H1 (cell line): Measurements from ENCODE around the gene OR8G5. TPM values are rescaled to one million over a fixed set of nuclear protein-coding genes. Genes with fewer than 3 reads are reported as not detected.
A peak's percentile ranks its signal among the peaks of the same experiment; 100 is the strongest.

Source experiments
- CTCF ChIA-PET: fragments of 300-600 bp; sonication (Branson Sonifier 250); formaldehyde crosslinking; loops from one replicate; lab custom pipeline; 2021; ENCODE audit not compliant: partially characterized antibody; lab: Charles Lee
- POLR2A ChIA-PET: fragments of 300-600 bp; sonication (Branson Sonifier 250); formaldehyde crosslinking; loops from one replicate; lab custom pipeline; 2021; ENCODE audit warnings: inconsistent platforms; ENCODE audit not compliant: partially characterized antibody; lab: Charles Lee
- DNase-seq, 2 experiments: peaks; one replicate each; pipeline versions ENCODE4 v3.0.0 to v3.0.0-alpha.2; 2010 to 2022; ENCODE audit warnings: low spot score in 2 of 2, low read depth in 1 of 2, mixed read lengths in 1 of 2
- FAIRE-seq: peaks from 2 replicates; lab custom pipeline; 2011; peaks lifted over from hg19 to GRCh38; lab: Jason Lieb, UNC
- H2AFZ ChIP-seq: 2 replicates; pipeline ENCODE4 v1.8.1; 2012; ENCODE audit warnings: low read length, inconsistent platforms
- H2AK5ac ChIP-seq: 2 replicates; pipeline ENCODE4 v1.6.1; 2013; ENCODE audit warnings: low read depth, low read length
- H2BK120ac ChIP-seq: replicated peaks from 2 replicates; pipeline ENCODE3; 2013; ENCODE audit warnings: low read depth, low read length, inconsistent platforms
- H2BK12ac ChIP-seq: 2 replicates; pipeline ENCODE4 v1.6.1; 2013; ENCODE audit warnings: low read depth, low read length
- H2BK15ac ChIP-seq: 2 replicates; pipeline ENCODE4 v1.6.1; 2013; ENCODE audit warnings: low read length
- H2BK20ac ChIP-seq: 2 replicates; pipeline ENCODE4 v1.6.1; 2013; ENCODE audit warnings: low read length
- H2BK5ac ChIP-seq: 2 replicates; pipeline ENCODE4 v1.6.1; 2013; ENCODE audit warnings: low read depth, low read length
- H3K14ac ChIP-seq: 2 replicates; pipeline ENCODE4 v1.6.1; 2013; ENCODE audit warnings: inconsistent platforms; ENCODE audit not compliant: insufficient read length
- H3K18ac ChIP-seq: 2 replicates; pipeline ENCODE4 v1.6.1; 2013; ENCODE audit warnings: low read length; ENCODE audit errors: extremely low read depth
- H3K23ac ChIP-seq: 2 replicates; pipeline ENCODE4 v1.6.1; 2013; ENCODE audit warnings: inconsistent platforms; ENCODE audit not compliant: insufficient read length
- H3K23me2 ChIP-seq: 2 replicates; pipeline ENCODE4 v1.6.1; 2013; ENCODE audit warnings: low read depth, low read length
- H3K27ac ChIP-seq: 2 replicates; pipeline ENCODE4 v1.6.1; 2011; ENCODE audit warnings: low read depth, low read length, inconsistent platforms
- H3K27me3 ChIP-seq, 4 experiments: replicated peaks in 1 of 4; 1 replicate in 1 of 4; 2 replicates in 3 of 4; pipeline versions ENCODE4 v1.6.1 to v1.8.1; 2011 to 2013; ENCODE audit warnings: low read length in 3 of 4, mild to moderate bottlenecking in 3 of 4, inconsistent platforms in 2 of 4, mixed read lengths in 2 of 4, moderate library complexity in 1 of 4; ENCODE audit not compliant: control insufficient read depth in 3 of 4, insufficient read depth in 3 of 4; ENCODE audit errors: extremely low read depth in 1 of 4
- H3K36me3 ChIP-seq, 4 experiments: 2 replicates each; pipeline versions ENCODE4 v1.6.1 to v1.8.1; 2011 to 2013; ENCODE audit warnings: mild to moderate bottlenecking in 4 of 4, low read length in 3 of 4, moderate library complexity in 2 of 4, control low read depth in 1 of 4, inconsistent platforms in 1 of 4; ENCODE audit not compliant: insufficient read depth in 4 of 4, control insufficient read depth in 2 of 4
- H3K4ac ChIP-seq: replicated peaks from 2 replicates; pipeline ENCODE3; 2013; ENCODE audit warnings: low read length, low read depth, mixed read lengths, inconsistent platforms; ENCODE audit not compliant: insufficient read length
- H3K4me1 ChIP-seq, 4 experiments: replicated peaks in 1 of 4; 1 replicate in 1 of 4; 2 replicates in 3 of 4; pipeline versions ENCODE4 v1.6.1 to v1.8.1; 2011 to 2013; ENCODE audit warnings: low read length in 3 of 4, inconsistent platforms in 2 of 4, mixed read lengths in 1 of 4; ENCODE audit not compliant: insufficient read depth in 4 of 4, control insufficient read depth in 3 of 4
- H3K4me2 ChIP-seq, 2 experiments: 2 replicates each; pipeline versions ENCODE4 v1.6.1 to v1.8.1; 2011 to 2013; ENCODE audit warnings: low read depth in 2 of 2, low read length in 2 of 2, control low read depth in 1 of 2, inconsistent platforms in 1 of 2, mild to moderate bottlenecking in 1 of 2; ENCODE audit not compliant: insufficient read depth in 1 of 2
- H3K4me3 ChIP-seq, 4 experiments: fragments of 200-600, 300-600 bp in 1 of 4; sonication (generic), shearing (Covaris generic), sonication (Bioruptor Twin) in 1 of 4; 2 replicates each; pipeline versions ENCODE4 v1.5.1 to v1.8.1; 2011 to 2016; ENCODE audit warnings: low read length in 4 of 4, low read depth in 3 of 4, control low read depth in 2 of 4, inconsistent platforms in 2 of 4, mild to moderate bottlenecking in 2 of 4, mixed read lengths in 1 of 4, moderate library complexity in 1 of 4; ENCODE audit not compliant: insufficient read depth in 2 of 4; ENCODE audit errors: extremely low read depth in 1 of 4
- H3K56ac ChIP-seq: replicated peaks from 2 replicates; pipeline ENCODE3; 2013; ENCODE audit warnings: low read depth, mild to moderate bottlenecking, mixed read lengths, low read length, inconsistent platforms; ENCODE audit not compliant: insufficient read length
- H3K79me1 ChIP-seq: 2 replicates; pipeline ENCODE4 v1.6.1; 2013; ENCODE audit warnings: low read depth, low read length, control low read depth
- H3K79me2 ChIP-seq, 2 experiments: 2 replicates each; pipeline versions ENCODE4 v1.6.1 to v1.8.1; 2012 to 2013; ENCODE audit warnings: low read length in 2 of 2, mild to moderate bottlenecking in 2 of 2, inconsistent platforms in 1 of 2; ENCODE audit not compliant: insufficient read depth in 2 of 2, control insufficient read depth in 1 of 2
- H3K9ac ChIP-seq, 4 experiments: replicated peaks in 1 of 4; 1 replicate in 1 of 4; 2 replicates in 3 of 4; pipeline versions ENCODE4 v1.6.1 to v1.8.1; 2011 to 2013; ENCODE audit warnings: low read depth in 3 of 4, low read length in 3 of 4, control low read depth in 2 of 4, mild to moderate bottlenecking in 2 of 4, moderate library complexity in 2 of 4, inconsistent platforms in 1 of 4; ENCODE audit errors: extremely low read depth in 1 of 4
- H3K9me3 ChIP-seq, 2 experiments: 2 replicates each; pipeline versions ENCODE4 v1.6.1 to v1.8.1; 2012 to 2013; ENCODE audit warnings: mild to moderate bottlenecking in 2 of 2, moderate library complexity in 2 of 2, control low read depth in 1 of 2, inconsistent platforms in 1 of 2, low read depth in 1 of 2, low read length in 1 of 2, mixed read lengths in 1 of 2; ENCODE audit not compliant: insufficient read depth in 2 of 2
- H4K20me1 ChIP-seq, 2 experiments: replicated peaks in 1 of 2; 2 replicates each; pipeline versions ENCODE3 to v1.8.1; 2011 to 2013; ENCODE audit warnings: inconsistent platforms in 2 of 2, low read length in 2 of 2, mild to moderate bottlenecking in 1 of 2; ENCODE audit not compliant: insufficient read depth in 2 of 2, control insufficient read depth in 1 of 2
- H4K5ac ChIP-seq: 2 replicates; pipeline ENCODE4 v1.6.1; 2013; ENCODE audit warnings: low read length, low read depth, mixed read lengths, inconsistent platforms; ENCODE audit not compliant: insufficient read length
- H4K8ac ChIP-seq: 2 replicates; pipeline ENCODE4 v1.8.0; 2013; ENCODE audit warnings: mild to moderate bottlenecking, moderate library complexity, low read length, inconsistent platforms; ENCODE audit not compliant: insufficient read depth; ENCODE audit errors: extremely low read depth
- H4K91ac ChIP-seq: replicated peaks from 2 replicates; pipeline ENCODE3; 2013; ENCODE audit warnings: low read length, mixed read lengths, inconsistent platforms; ENCODE audit not compliant: insufficient read length
- EGR1 ChIP-seq: IDR thresholded peaks from 2 replicates; pipeline ENCODE4 v1.6.1; 2011; ENCODE audit warnings: low read depth, low read length, borderline replicate concordance
- RAD21 ChIP-seq, 2 experiments: IDR thresholded peaks in 1 of 2; conservative IDR thresholded peaks in 1 of 2; 2 replicates each; pipeline ENCODE4 v1.6.1; 2011; ENCODE audit warnings: low read depth in 2 of 2, low read length in 2 of 2, improper control_type of control experiment in 1 of 2, inconsistent platforms in 1 of 2, mild to moderate bottlenecking in 1 of 2, moderate library complexity in 1 of 2
- TAF7 ChIP-seq: optimal IDR thresholded peaks from 2 replicates; pipeline ENCODE3; 2011; ENCODE audit warnings: low read depth, mild to moderate bottlenecking, inconsistent platforms, low read length, moderate library complexity, borderline replicate concordance
- WGBS, 2 experiments: shearing (Covaris generic) in 1 of 2; methylation state at CpG; one replicate each; pipeline versions ENCODE4 v1.1.6 to v1.1.7; 2013 to 2015; ENCODE audit warnings: low lambda C conversion rate in 2 of 2, mixed read lengths in 2 of 2, inconsistent platforms in 1 of 2, low coverage in 1 of 2, missing lambda C conversion rate in 1 of 2; ENCODE audit not compliant: insufficient replicate concordance in 2 of 2, insufficient coverage in 1 of 2, insufficient read length in 1 of 2; ENCODE audit errors: extremely low coverage in 1 of 2, missing lambda C conversion rate in 1 of 2; 5-methylcytosine and 5-hydroxymethylcytosine counted together
- polyA plus RNA-seq, 7 experiments: library from polyadenylated mRNA; depleted of rRNA in 3 of 7; stranded (reverse) in 5 of 7; unstranded in 2 of 7; fragments of >200 nt in 5 of 7; fragments of 200-250 nt in 2 of 7; gene quantifications; 1 replicate in 5 of 7; 2 replicates in 1 of 7; 4 replicates in 1 of 7; pipeline versions ENCODE4 v1.2.1 to v1.2.3, GENCODE V29; 2011 to 2013; ENCODE audit warnings: missing spikeins in 2 of 7, mixed read lengths in 2 of 7
- total RNA-seq: library from RNA; stranded (reverse); fragmentation: NEBNext Ultra II Directional; extraction: Animal tissue kit (Norgen Biotek cat#: 25700); gene quantifications from 2 replicates; pipeline ENCODE4 v1.2.1, GENCODE V29; 2021
- TF ChIP-seq, protein P1 (sequence below), 3 experiments: IDR thresholded peaks; 1 replicate in 2 of 3; 2 replicates in 1 of 3; pipeline versions ENCODE4 v1.5.1 to v1.6.1; 2011; ENCODE audit warnings: low read length in 3 of 3, mild to moderate bottlenecking in 3 of 3, inconsistent platforms in 2 of 3, low read depth in 1 of 3, moderate library complexity in 1 of 3; ENCODE audit not compliant: insufficient read depth in 1 of 3; ENCODE audit errors: control extremely low read depth in 1 of 3

OR8G5 gene
- total and polyA plus RNA-seq, 2 of the 8 experiments (the other 6 are each of a cell fraction or from before 2014, with no cell fraction given): not detected

DNA sequence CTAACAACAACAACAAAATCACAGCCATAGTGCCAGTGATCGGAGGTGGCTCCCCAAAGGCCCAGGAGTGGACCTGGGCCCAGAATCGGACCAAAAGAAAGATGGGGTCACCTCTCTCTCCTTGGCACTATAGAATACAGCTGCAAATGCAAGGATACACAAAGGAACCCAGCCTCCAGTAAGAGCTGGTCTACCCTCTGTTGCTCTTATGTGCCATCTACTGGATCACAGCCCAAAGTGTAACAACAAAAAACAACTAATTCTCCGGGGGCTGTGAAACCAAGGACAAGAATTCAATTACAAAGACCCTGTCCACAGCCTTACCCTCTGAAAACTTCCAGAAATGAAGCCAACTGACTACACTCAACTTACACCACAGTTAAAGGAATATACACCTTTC, 21.6 kb downstream of the OR8G5 start:
- Histone ChIP-seq H3K18ac (no peak overlapping the region), H2BK12ac (no peak overlapping the region), H3K9me3 (no peaks in the 10 kb centered on the region), H3K23me2 (no peaks in the 10 kb centered on the region), H3K56ac (no peak overlapping the region), H3K4me2 (no peak overlapping the region), H3K36me3 (no peaks in the 10 kb centered on the region), H3K9ac (no peak overlapping the region), H2AFZ (peak overlapping the region; percentile 49; the same call in 1 of the 2 replicates), H4K20me1 (no peaks in the 10 kb centered on the region), H3K79me2 (no peaks in the 10 kb centered on the region), H3K4ac (no peak overlapping the region), H3K79me1 (no peaks in the 10 kb centered on the region), H2BK5ac (no peak overlapping the region), H3K14ac (no peak overlapping the region), H3K4me3 (no peak overlapping the region), H3K27me3 (no peaks in the 10 kb centered on the region), H2BK20ac (no peak overlapping the region), H2BK15ac (no peak overlapping the region), H2AK5ac (no peak overlapping the region), H3K23ac (no peak overlapping the region), H4K91ac (no peak overlapping the region), H3K27ac (no peak overlapping the region), H3K4me1 (peaks cover 0 to 3% (median 0%) of the 10 kb centered on the region in 4 experiments; a peak in 1 of 7 replicates), H4K5ac (no peak overlapping the region), H2BK120ac (no peak overlapping the region), H4K8ac (no peak overlapping the region; the same call in 1 of the 2 replicates)
- POLR2A ChIA-PET: interaction anchor here (1.0 kb wide), 1 partner anchor 149 kb away, joined by 3 read pairs; no protein-coding TSS in a partner anchor
- no peak for TF ChIP-seq EGR1
- TF ChIP-seq, protein P1, sequence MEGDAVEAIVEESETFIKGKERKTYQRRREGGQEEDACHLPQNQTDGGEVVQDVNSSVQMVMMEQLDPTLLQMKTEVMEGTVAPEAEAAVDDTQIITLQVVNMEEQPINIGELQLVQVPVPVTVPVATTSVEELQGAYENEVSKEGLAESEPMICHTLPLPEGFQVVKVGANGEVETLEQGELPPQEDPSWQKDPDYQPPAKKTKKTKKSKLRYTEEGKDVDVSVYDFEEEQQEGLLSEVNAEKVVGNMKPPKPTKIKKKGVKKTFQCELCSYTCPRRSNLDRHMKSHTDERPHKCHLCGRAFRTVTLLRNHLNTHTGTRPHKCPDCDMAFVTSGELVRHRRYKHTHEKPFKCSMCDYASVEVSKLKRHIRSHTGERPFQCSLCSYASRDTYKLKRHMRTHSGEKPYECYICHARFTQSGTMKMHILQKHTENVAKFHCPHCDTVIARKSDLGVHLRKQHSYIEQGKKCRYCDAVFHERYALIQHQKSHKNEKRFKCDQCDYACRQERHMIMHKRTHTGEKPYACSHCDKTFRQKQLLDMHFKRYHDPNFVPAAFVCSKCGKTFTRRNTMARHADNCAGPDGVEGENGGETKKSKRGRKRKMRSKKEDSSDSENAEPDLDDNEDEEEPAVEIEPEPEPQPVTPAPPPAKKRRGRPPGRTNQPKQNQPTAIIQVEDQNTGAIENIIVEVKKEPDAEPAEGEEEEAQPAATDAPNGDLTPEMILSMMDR (IDR thresholded peaks at IDR 0.05; ENCODE audit: control extremely low read depth in 1 of 3, insufficient read depth in 1 of 3, low read depth in 1 of 3, low read length in 3 of 3): peak in 2 of 3 experiments; percentile 49 to 57; a peak in 3 of 4 replicates
- TF ChIP-seq RAD21 (IDR thresholded peaks at IDR 0.05 in 1 of 2, conservative IDR thresholded peaks at IDR 0.05 in 1 of 2; ENCODE audit: low read depth in 2 of 2, low read length in 2 of 2): peak; percentile 63 to 66
- no peak for TF ChIP-seq TAF7
- DNase-seq (peak in 1 of 2 experiments; percentile 48), FAIRE-seq (peak; percentile 78)
- CTCF ChIA-PET: interaction anchor here (0.7 to 2.5 kb wide), 12 partner anchors 22 to 209 kb away, joined by 3 to 13 read pairs (median 4); partner anchors contain the start of genes OR8G5 and VWA5A
- 81% methylated on average over 3 of the region's 3 CpGs; no CpG with 5 or more reads in 1 of the 2 experiments for WGBS, 2 experiments
